GM12872 (cell line): ENCODE measurements around the gene PPFIBP1.

ENCODE experiments used
- CTCF ChIP-seq: IDR thresholded peaks from 3 replicates; pipeline ENCODE4 v1.5.1; 2011; ENCODE audit warnings: low read depth, mild to moderate bottlenecking, low read length, moderate library complexity; ENCODE audit not compliant: insufficient read depth

The PPFIBP1 gene

GRCh38 chr12:27511723-27512045 is 12.3 kb upstream of the PPFIBP1 start:
- TF ChIP-seq CTCF = no peak

- no peak for TF ChIP-seq CTCF
These were observed 10.7 kb upstream of the PPFIBP1 start for GRCh38 chr12:27513155-27513824.

GRCh38 chr12:27515671-27516070 is 8.3 kb upstream of the PPFIBP1 start:
- no peak for TF ChIP-seq CTCF

GRCh38 chr12:27516625-27517024 is 7.4 kb upstream of the PPFIBP1 start:
- no peak for TF ChIP-seq CTCF

GRCh38 chr12:27517546-27517945 is 6.5 kb upstream of the PPFIBP1 start:
- no peak for TF ChIP-seq CTCF

- no peak for TF ChIP-seq CTCF
These were observed 5.9 kb upstream of the PPFIBP1 start for GRCh38 chr12:27517961-27518665.

GRCh38 chr12:27521066-27521465 is 2.9 kb upstream of the PPFIBP1 start:
- no peak for TF ChIP-seq CTCF
